Activated naive CD4-positive, alpha-beta T cell treated with anti-CD3 and anti-CD28 coated beads, Interleukin-2, amount 50 U/mL, for 24 hours (primary cell): ENCODE measurements around the gene INF2.

ENCODE experiments used
- H3K27ac Mint-ChIP-seq: one replicate; pipeline ENCODE4 v1.8.0; 2021; ENCODE audit warnings: mild to moderate bottlenecking, mixed read lengths
- H3K27me3 Mint-ChIP-seq: one replicate; pipeline ENCODE4 v1.8.0; 2021; ENCODE audit warnings: mixed read lengths
- H3K36me3 Mint-ChIP-seq: one replicate; pipeline ENCODE4 v1.8.0; 2021; ENCODE audit warnings: mixed read lengths
- H3K4me1 Mint-ChIP-seq: one replicate; pipeline ENCODE4 v1.8.0; 2021; ENCODE audit warnings: mixed read lengths
- H3K4me3 Mint-ChIP-seq: one replicate; pipeline ENCODE4 v1.8.0; 2021; ENCODE audit warnings: mild to moderate bottlenecking, mixed read lengths
- H3K9me3 Mint-ChIP-seq: one replicate; pipeline ENCODE4 v1.8.0; 2021; ENCODE audit warnings: mixed read lengths

Gene INF2

GRCh38 chr14:104689881-104690711 is 678 bp downstream of the INF2 start:
- peaks cover 62% of the 10 kb centered on the region for H3K4me1 Mint-ChIP-seq
- H3K27me3 Mint-ChIP-seq: no peaks in the 10 kb centered on the region
- peak overlapping the region; percentile 81 for H3K4me3 Mint-ChIP-seq
- H3K36me3 Mint-ChIP-seq: no peaks in the 10 kb centered on the region
- peak overlapping the region; percentile 35 for H3K27ac Mint-ChIP-seq
- H3K9me3 Mint-ChIP-seq: no peaks in the 10 kb centered on the region

- no peaks in the 10 kb centered on the region for H3K27me3 Mint-ChIP-seq
- H3K4me3 Mint-ChIP-seq: peak overlapping the region; percentile 81
- peak overlapping the region; percentile 70 for H3K27ac Mint-ChIP-seq
- no peaks in the 10 kb centered on the region for H3K9me3 Mint-ChIP-seq
- H3K4me1 Mint-ChIP-seq: peaks cover 62% of the 10 kb centered on the region
- H3K36me3 Mint-ChIP-seq: no peaks in the 10 kb centered on the region
Observed at GRCh38 chr14:104690861-104691455, 1.5 kb downstream of the INF2 start.

GRCh38 chr14:104691546-104692260 is 2.3 kb downstream of the INF2 start:
- Mint-ChIP-seq H3K27ac (peak overlapping the region; percentile 70), H3K4me1 (peaks cover 57% of the 10 kb centered on the region), H3K9me3 (no peaks in the 10 kb centered on the region), H3K36me3 (no peaks in the 10 kb centered on the region), H3K4me3 (peak overlapping the region; percentile 81), H3K27me3 (no peaks in the 10 kb centered on the region)

- no peak overlapping the region for H3K4me3 Mint-ChIP-seq
- H3K36me3 Mint-ChIP-seq: no peaks in the 10 kb centered on the region
- no peaks in the 10 kb centered on the region for H3K27me3 Mint-ChIP-seq
- no peak overlapping the region for H3K27ac Mint-ChIP-seq
- H3K4me1 Mint-ChIP-seq: peaks cover 51% of the 10 kb centered on the region
- no peaks in the 10 kb centered on the region for H3K9me3 Mint-ChIP-seq
Observed at GRCh38 chr14:104692261-104692938, 3.0 kb downstream of the INF2 start.

GRCh38 chr14:104692939-104693315 is 3.5 kb downstream of the INF2 start:
- H3K36me3 Mint-ChIP-seq: no peaks in the 10 kb centered on the region
- H3K4me1 Mint-ChIP-seq: peaks cover 51% of the 10 kb centered on the region
- H3K27ac Mint-ChIP-seq: no peak overlapping the region
- no peaks in the 10 kb centered on the region for H3K9me3 Mint-ChIP-seq
- no peak overlapping the region for H3K4me3 Mint-ChIP-seq
- H3K27me3 Mint-ChIP-seq: no peaks in the 10 kb centered on the region

- Mint-ChIP-seq H3K9me3 (no peaks in the 10 kb centered on the region), H3K4me3 (peak overlapping the region; percentile 63), H3K27ac (peak overlapping the region; percentile 30), H3K36me3 (no peaks in the 10 kb centered on the region), H3K27me3 (no peaks in the 10 kb centered on the region), H3K4me1 (peaks cover 55% of the 10 kb centered on the region)
Observed at GRCh38 chr14:104693482-104694431, 4.3 kb downstream of the INF2 start.

- H3K27me3 Mint-ChIP-seq: no peaks in the 10 kb centered on the region
- H3K27ac Mint-ChIP-seq: peak overlapping the region; percentile 86
- no peaks in the 10 kb centered on the region for H3K36me3 Mint-ChIP-seq
- H3K4me1 Mint-ChIP-seq: peaks cover 55% of the 10 kb centered on the region
- peak overlapping the region; percentile 63 for H3K4me3 Mint-ChIP-seq
- no peaks in the 10 kb centered on the region for H3K9me3 Mint-ChIP-seq
Observed at GRCh38 chr14:104694475-104694950, 5.1 kb downstream of the INF2 start.

- H3K4me3 Mint-ChIP-seq: peak overlapping the region; percentile 63
- H3K4me1 Mint-ChIP-seq: peaks cover 55% of the 10 kb centered on the region
- H3K27ac Mint-ChIP-seq: peak overlapping the region; percentile 92
- H3K27me3 Mint-ChIP-seq: no peaks in the 10 kb centered on the region
- H3K36me3 Mint-ChIP-seq: no peaks in the 10 kb centered on the region
- no peaks in the 10 kb centered on the region for H3K9me3 Mint-ChIP-seq
Observed at GRCh38 chr14:104694991-104695659, 5.7 kb downstream of the INF2 start.

GRCh38 chr14:104695660-104696000 is 6.2 kb downstream of the INF2 start:
- no peaks in the 10 kb centered on the region for H3K9me3 Mint-ChIP-seq
- H3K36me3 Mint-ChIP-seq: no peaks in the 10 kb centered on the region
- no peaks in the 10 kb centered on the region for H3K27me3 Mint-ChIP-seq
- peak overlapping the region; percentile 61 for H3K4me3 Mint-ChIP-seq
- H3K4me1 Mint-ChIP-seq: peaks cover 54% of the 10 kb centered on the region
- peak overlapping the region; percentile 92 for H3K27ac Mint-ChIP-seq

- Mint-ChIP-seq H3K27ac (no peak overlapping the region), H3K9me3 (no peaks in the 10 kb centered on the region), H3K4me1 (peaks cover 45% of the 10 kb centered on the region)
Observed at GRCh38 chr14:104696671-104697316, 7.4 kb downstream of the INF2 start.

GRCh38 chr14:104697317-104697703 is 7.9 kb downstream of the INF2 start:
- Mint-ChIP-seq H3K4me1 (peaks cover 41% of the 10 kb centered on the region), H3K27ac (no peak overlapping the region), H3K4me3 (no peak overlapping the region), H3K9me3 (no peaks in the 10 kb centered on the region), H3K36me3 (no peaks in the 10 kb centered on the region), H3K27me3 (no peaks in the 10 kb centered on the region)

More at GRCh38 chr14:104696671-104697316, 7.4 kb downstream of the INF2 start:
- no peak overlapping the region for H3K4me3 Mint-ChIP-seq
- no peaks in the 10 kb centered on the region for H3K27me3 Mint-ChIP-seq
- no peaks in the 10 kb centered on the region for H3K36me3 Mint-ChIP-seq

- no peaks in the 10 kb centered on the region for H3K36me3 Mint-ChIP-seq
- no peaks in the 10 kb centered on the region for H3K27me3 Mint-ChIP-seq
- H3K27ac Mint-ChIP-seq: peak overlapping the region; percentile 62
- H3K9me3 Mint-ChIP-seq: no peaks in the 10 kb centered on the region
- no peak overlapping the region for H3K4me3 Mint-ChIP-seq
- peaks cover 36% of the 10 kb centered on the region for H3K4me1 Mint-ChIP-seq
Observed at GRCh38 chr14:104697892-104698583, 8.6 kb downstream of the INF2 start.

- Mint-ChIP-seq H3K9me3 (no peaks in the 10 kb centered on the region), H3K4me3 (no peak overlapping the region), H3K4me1 (peaks cover 32% of the 10 kb centered on the region), H3K36me3 (no peaks in the 10 kb centered on the region), H3K27ac (no peak overlapping the region), H3K27me3 (no peaks in the 10 kb centered on the region)
Observed at GRCh38 chr14:104698688-104699425, 9.4 kb downstream of the INF2 start.
